GM21723 (cell line): Measurements from ENCODE around the gene POLDIP2.
A peak's percentile ranks its signal among the peaks of the same experiment; 100 is the strongest.

Experiments used
- ATAC-seq: cut with Tn5 transposase; IDR thresholded peaks from one replicate; pipeline ENCODE4 v1.9.1; 2021; ENCODE audit warnings: mild to moderate bottlenecking, moderate library complexity; ENCODE audit not compliant: unreplicated experiment

Gene POLDIP2

GRCh38 chr17:28390984-28391383 lies 33.7 kb upstream of the POLDIP2 start:
- no peak for ATAC-seq

- no peak for ATAC-seq
Observed at GRCh38 chr17:28390563-28390962, 33.2 kb upstream of the POLDIP2 start.

- ATAC-seq: no peak
Observed at GRCh38 chr17:28390141-28390540, 32.8 kb upstream of the POLDIP2 start.

DNA sequence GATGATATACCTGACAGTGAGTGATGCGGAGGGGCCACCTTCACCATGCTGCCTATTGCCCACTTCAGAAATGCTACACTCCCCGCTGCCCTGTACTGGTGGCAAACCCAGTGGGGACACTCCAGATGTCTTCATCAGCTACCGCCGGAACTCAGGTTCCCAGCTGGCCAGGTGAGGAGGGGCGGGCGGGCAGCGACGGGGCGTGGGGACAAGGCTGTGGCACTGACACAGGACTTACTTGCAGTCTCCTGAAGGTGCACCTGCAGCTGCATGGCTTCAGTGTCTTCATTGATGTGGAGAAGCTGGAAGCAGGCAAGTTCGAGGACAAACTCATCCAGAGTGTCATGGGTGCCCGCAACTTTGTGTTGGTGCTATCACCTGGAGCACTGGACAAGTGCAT lies 30.8 kb upstream of the POLDIP2 start:
- ATAC-seq: no peak

- no peak for ATAC-seq
Observed at GRCh38 chr17:28386391-28386790, 29.1 kb upstream of the POLDIP2 start.

- ATAC-seq: no peak
Observed at GRCh38 chr17:28385406-28385805, 28.1 kb upstream of the POLDIP2 start.

DNA sequence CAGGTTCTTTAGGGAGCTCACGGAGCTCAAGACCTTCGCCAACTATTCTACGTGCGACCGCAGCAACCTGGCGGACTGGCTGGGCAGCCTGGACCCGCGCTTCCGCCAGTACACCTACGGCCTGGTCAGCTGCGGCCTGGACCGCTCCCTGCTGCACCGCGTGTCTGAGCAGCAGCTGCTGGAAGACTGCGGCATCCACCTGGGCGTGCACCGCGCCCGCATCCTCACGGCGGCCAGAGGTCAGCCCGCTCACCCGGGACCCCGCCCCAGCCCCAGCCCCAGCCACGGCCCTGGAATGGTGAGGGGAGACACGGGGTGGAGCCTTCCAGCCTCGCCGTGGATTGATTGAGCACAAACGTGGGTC lies 27.7 kb upstream of the POLDIP2 start:
- no peak for ATAC-seq

DNA sequence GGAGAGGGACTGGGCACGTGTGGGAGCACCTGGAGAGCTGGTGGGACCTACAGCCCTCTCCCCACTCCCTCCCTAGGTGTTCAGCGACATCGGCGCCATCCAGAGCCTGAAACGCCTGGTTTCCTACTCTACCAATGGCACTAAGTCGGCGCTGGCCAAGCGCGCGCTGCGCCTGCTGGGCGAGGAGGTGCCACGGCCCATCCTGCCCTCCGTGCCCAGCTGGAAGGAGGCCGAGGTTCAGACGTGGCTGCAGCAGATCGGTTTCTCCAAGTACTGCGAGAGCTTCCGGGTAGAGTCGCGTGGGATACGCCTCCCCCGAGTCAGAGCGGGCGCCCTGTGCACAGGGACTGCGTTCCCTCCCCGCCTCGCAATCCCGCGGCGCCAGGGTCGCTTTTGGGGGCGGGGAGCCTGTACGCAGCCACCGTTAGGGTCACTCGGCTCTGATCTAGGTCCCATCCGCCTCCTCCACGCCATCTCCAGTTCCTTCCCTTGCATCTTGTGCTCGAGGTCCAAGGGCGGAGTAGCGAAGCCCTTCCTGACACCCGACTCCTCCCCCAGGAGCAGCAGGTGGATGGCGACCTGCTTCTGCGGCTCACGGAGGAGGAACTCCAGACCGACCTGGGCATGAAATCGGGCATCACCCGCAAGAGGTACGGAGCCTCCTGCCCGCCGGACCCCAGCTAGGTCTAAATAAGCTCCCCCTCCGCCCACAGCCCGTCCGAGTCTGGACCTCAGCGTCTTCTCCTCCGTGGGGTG lies 27.1 kb upstream of the POLDIP2 start:
- ATAC-seq: peak; percentile 67

- no peak for ATAC-seq
Observed at GRCh38 chr17:28381141-28381825, 24.0 kb upstream of the POLDIP2 start.

GRCh38 chr17:28379814-28380801 lies 22.8 kb upstream of the POLDIP2 start:
- ATAC-seq: no peak

- ATAC-seq: no peak
Observed at GRCh38 chr17:28372945-28373274, 15.6 kb upstream of the POLDIP2 start.

DNA sequence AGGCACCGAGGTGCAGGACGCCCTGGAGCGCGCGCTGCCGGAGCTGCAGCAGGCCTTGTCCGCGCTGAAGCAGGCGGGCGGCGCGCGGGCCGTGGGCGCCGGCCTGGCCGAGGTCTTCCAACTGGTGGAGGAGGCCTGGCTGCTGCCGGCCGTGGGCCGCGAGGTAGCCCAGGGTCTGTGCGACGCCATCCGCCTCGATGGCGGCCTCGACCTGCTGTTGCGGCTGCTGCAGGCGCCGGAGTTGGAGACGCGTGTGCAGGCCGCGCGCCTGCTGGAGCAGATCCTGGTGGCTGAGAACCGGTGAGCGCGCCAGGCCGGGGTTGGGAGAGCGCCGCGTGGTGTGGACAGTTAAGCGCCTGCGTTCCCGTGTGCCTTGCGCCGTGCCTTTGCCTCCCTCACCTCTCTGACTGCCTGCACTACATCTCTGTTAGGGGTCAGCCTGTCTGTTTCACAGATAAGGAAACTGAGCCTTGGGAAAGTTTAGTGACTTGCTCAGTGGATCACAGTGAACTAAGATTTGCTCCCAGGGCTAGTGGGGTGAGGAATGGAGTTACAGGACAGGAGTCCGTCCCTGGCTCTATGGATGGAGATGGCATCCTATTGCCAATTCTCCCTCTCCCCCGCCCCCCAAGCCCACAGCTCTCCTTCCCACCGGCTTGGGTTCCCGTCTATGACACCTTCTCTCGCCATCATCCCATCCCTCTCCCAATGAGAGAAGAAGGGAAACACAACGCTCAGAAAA lies 15.0 kb upstream of the POLDIP2 start:
- ATAC-seq: peak; percentile 21

DNA sequence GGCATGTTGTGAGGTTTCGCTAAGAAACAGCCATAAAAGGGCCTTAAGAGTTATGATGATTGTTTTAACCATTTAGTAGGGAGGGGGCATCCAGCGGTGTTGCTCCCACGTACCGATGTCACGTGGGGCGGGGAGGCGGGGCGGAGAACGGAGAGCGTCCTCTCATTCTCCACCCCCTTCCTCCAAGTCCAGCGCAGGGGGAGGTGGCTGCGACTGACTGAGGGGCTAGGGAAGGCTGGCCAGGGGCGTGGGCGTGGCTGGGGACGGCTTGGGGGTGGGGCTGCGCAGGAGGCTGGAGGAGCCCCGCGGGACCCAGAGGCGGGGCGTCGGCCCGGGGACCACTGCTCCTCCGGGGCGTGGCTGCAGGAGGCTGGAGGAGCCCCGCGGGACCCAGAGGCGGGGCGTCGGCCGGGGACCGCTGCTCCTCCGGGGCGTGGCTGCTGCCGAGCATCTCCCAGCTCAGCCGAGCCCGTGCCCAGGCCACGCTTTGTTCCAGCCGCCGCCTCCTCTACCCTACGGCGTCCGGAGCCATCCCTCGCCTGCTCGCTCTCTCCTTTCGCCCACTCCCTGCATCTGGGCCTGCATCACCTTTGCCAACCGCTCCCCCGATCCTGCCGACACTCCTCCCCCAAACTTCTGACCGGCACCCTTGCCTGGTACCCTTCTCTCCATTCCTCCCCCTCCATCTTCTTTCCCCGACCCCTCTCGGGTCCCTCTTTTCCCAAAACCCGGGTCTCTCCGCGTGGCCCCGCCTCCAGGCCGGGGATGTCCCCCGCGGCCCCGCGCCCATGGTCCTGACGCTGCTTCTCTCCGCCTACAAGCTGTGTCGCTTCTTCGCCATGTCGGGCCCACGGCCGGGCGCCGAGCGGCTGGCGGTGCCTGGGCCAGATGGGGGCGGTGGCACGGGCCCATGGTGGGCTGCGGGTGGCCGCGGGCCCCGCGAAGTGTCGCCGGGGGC lies 14.2 kb upstream of the POLDIP2 start, which contains the start of gene SARM1:
Gene SARM1, plus strand, starts transcription at position 450 of the 958 bp plus-strand sequence. Its CDS starts 339 bp downstream, at position 789.
- ATAC-seq: peak; percentile 76

DNA sequence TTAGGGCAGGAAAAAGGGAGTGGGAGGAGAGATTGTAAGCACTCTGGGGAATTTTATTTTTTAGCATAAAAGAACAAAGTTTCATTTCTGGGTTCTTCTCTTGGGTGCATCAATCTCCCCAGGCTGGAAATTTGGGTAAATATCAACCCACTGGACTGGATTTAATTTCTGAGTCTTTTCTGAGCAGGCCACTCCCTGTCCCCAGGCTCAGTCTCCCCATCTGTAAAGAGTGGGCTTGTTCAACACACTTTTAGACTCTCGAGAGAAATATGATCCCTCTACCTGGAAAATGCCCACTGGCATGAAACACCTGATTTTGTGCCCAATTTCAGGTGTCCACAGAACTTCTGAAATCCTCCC lies 13.4 kb upstream of the POLDIP2 start:
- no peak for ATAC-seq

GRCh38 chr17:28370035-28370743 lies 12.9 kb upstream of the POLDIP2 start, which contains the start of gene VTN:
Gene VTN (minus strand): TSS chr17:28370307. CDS start chr17:28370203, 104 bp downstream.
- no peak for ATAC-seq

DNA sequence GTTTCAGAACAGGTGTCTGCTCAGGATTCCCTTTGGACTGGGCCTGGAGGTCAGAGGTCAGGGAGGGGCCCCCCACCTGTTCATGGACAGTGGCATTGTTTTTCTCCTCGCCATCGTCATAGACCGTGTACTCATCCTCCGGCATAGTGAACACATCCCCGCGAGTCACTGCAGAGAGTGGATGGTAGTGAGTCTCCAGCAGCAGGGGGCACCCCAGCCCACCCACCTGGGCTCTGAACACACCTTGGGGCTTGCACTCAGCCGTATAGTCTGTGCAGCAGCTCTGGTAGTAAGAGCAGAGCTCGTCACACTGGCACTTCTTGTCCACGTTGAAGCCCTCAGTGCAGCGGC lies 12.3 kb upstream of the POLDIP2 start:
- no peak for ATAC-seq

GRCh38 chr17:28368915-28369683 lies 11.8 kb upstream of the POLDIP2 start:
- no peak for ATAC-seq

GRCh38 chr17:28368306-28368831 lies 11.0 kb upstream of the POLDIP2 start:
- ATAC-seq: no peak
